H1 (cell line): Measurements from ENCODE around the gene BBS7. TPM values are rescaled to one million over a fixed set of nuclear protein-coding genes. Genes with fewer than 3 reads are reported as not detected.

Experiments
- CTCF ChIA-PET: fragments of 300-600 bp; sonication (Branson Sonifier 250); formaldehyde crosslinking; loops from one replicate; lab custom pipeline; 2021; ENCODE audit not compliant: partially characterized antibody; lab: Charles Lee
- POLR2A ChIA-PET: fragments of 300-600 bp; sonication (Branson Sonifier 250); formaldehyde crosslinking; loops from one replicate; lab custom pipeline; 2021; ENCODE audit warnings: inconsistent platforms; ENCODE audit not compliant: partially characterized antibody; lab: Charles Lee
- DNase-seq, 2 experiments: peaks; one replicate each; pipeline versions ENCODE4 v3.0.0 to v3.0.0-alpha.2; 2010 to 2022; ENCODE audit warnings: low spot score in 2 of 2, low read depth in 1 of 2, mixed read lengths in 1 of 2
- FAIRE-seq: peaks from 2 replicates; lab custom pipeline; 2011; peaks lifted over from hg19 to GRCh38; lab: Jason Lieb, UNC
- H2AFZ ChIP-seq: 2 replicates; pipeline ENCODE4 v1.8.1; 2012; ENCODE audit warnings: low read length, inconsistent platforms
- H2AK5ac ChIP-seq: 2 replicates; pipeline ENCODE4 v1.6.1; 2013; ENCODE audit warnings: low read depth, low read length
- H2BK120ac ChIP-seq: replicated peaks from 2 replicates; pipeline ENCODE3; 2013; ENCODE audit warnings: low read depth, low read length, inconsistent platforms
- H2BK12ac ChIP-seq: 2 replicates; pipeline ENCODE4 v1.6.1; 2013; ENCODE audit warnings: low read depth, low read length
- H2BK15ac ChIP-seq: 2 replicates; pipeline ENCODE4 v1.6.1; 2013; ENCODE audit warnings: low read length
- H2BK20ac ChIP-seq: 2 replicates; pipeline ENCODE4 v1.6.1; 2013; ENCODE audit warnings: low read length
- H2BK5ac ChIP-seq: 2 replicates; pipeline ENCODE4 v1.6.1; 2013; ENCODE audit warnings: low read depth, low read length
- H3K14ac ChIP-seq: 2 replicates; pipeline ENCODE4 v1.6.1; 2013; ENCODE audit warnings: inconsistent platforms; ENCODE audit not compliant: insufficient read length
- H3K18ac ChIP-seq: 2 replicates; pipeline ENCODE4 v1.6.1; 2013; ENCODE audit warnings: low read length; ENCODE audit errors: extremely low read depth
- H3K23ac ChIP-seq: 2 replicates; pipeline ENCODE4 v1.6.1; 2013; ENCODE audit warnings: inconsistent platforms; ENCODE audit not compliant: insufficient read length
- H3K23me2 ChIP-seq: 2 replicates; pipeline ENCODE4 v1.6.1; 2013; ENCODE audit warnings: low read depth, low read length
- H3K27ac ChIP-seq: 2 replicates; pipeline ENCODE4 v1.6.1; 2011; ENCODE audit warnings: low read depth, low read length, inconsistent platforms
- H3K27me3 ChIP-seq, 4 experiments: replicated peaks in 1 of 4; 1 replicate in 1 of 4; 2 replicates in 3 of 4; pipeline versions ENCODE4 v1.6.1 to v1.8.1; 2011 to 2013; ENCODE audit warnings: low read length in 3 of 4, mild to moderate bottlenecking in 3 of 4, inconsistent platforms in 2 of 4, mixed read lengths in 2 of 4, moderate library complexity in 1 of 4; ENCODE audit not compliant: control insufficient read depth in 3 of 4, insufficient read depth in 3 of 4; ENCODE audit errors: extremely low read depth in 1 of 4
- H3K36me3 ChIP-seq, 4 experiments: 2 replicates each; pipeline versions ENCODE4 v1.6.1 to v1.8.1; 2011 to 2013; ENCODE audit warnings: mild to moderate bottlenecking in 4 of 4, low read length in 3 of 4, moderate library complexity in 2 of 4, control low read depth in 1 of 4, inconsistent platforms in 1 of 4; ENCODE audit not compliant: insufficient read depth in 4 of 4, control insufficient read depth in 2 of 4
- H3K4ac ChIP-seq: replicated peaks from 2 replicates; pipeline ENCODE3; 2013; ENCODE audit warnings: low read length, low read depth, mixed read lengths, inconsistent platforms; ENCODE audit not compliant: insufficient read length
- H3K4me1 ChIP-seq, 4 experiments: replicated peaks in 1 of 4; 1 replicate in 1 of 4; 2 replicates in 3 of 4; pipeline versions ENCODE4 v1.6.1 to v1.8.1; 2011 to 2013; ENCODE audit warnings: low read length in 3 of 4, inconsistent platforms in 2 of 4, mixed read lengths in 1 of 4; ENCODE audit not compliant: insufficient read depth in 4 of 4, control insufficient read depth in 3 of 4
- H3K4me2 ChIP-seq, 2 experiments: 2 replicates each; pipeline versions ENCODE4 v1.6.1 to v1.8.1; 2011 to 2013; ENCODE audit warnings: low read depth in 2 of 2, low read length in 2 of 2, control low read depth in 1 of 2, inconsistent platforms in 1 of 2, mild to moderate bottlenecking in 1 of 2; ENCODE audit not compliant: insufficient read depth in 1 of 2
- H3K4me3 ChIP-seq, 4 experiments: fragments of 200-600, 300-600 bp in 1 of 4; sonication (generic), shearing (Covaris generic), sonication (Bioruptor Twin) in 1 of 4; 2 replicates each; pipeline versions ENCODE4 v1.5.1 to v1.8.1; 2011 to 2016; ENCODE audit warnings: low read length in 4 of 4, low read depth in 3 of 4, control low read depth in 2 of 4, inconsistent platforms in 2 of 4, mild to moderate bottlenecking in 2 of 4, mixed read lengths in 1 of 4, moderate library complexity in 1 of 4; ENCODE audit not compliant: insufficient read depth in 2 of 4; ENCODE audit errors: extremely low read depth in 1 of 4
- H3K56ac ChIP-seq: replicated peaks from 2 replicates; pipeline ENCODE3; 2013; ENCODE audit warnings: low read depth, mild to moderate bottlenecking, mixed read lengths, low read length, inconsistent platforms; ENCODE audit not compliant: insufficient read length
- H3K79me1 ChIP-seq: 2 replicates; pipeline ENCODE4 v1.6.1; 2013; ENCODE audit warnings: low read depth, low read length, control low read depth
- H3K79me2 ChIP-seq, 2 experiments: 2 replicates each; pipeline versions ENCODE4 v1.6.1 to v1.8.1; 2012 to 2013; ENCODE audit warnings: low read length in 2 of 2, mild to moderate bottlenecking in 2 of 2, inconsistent platforms in 1 of 2; ENCODE audit not compliant: insufficient read depth in 2 of 2, control insufficient read depth in 1 of 2
- H3K9ac ChIP-seq, 4 experiments: replicated peaks in 1 of 4; 1 replicate in 1 of 4; 2 replicates in 3 of 4; pipeline versions ENCODE4 v1.6.1 to v1.8.1; 2011 to 2013; ENCODE audit warnings: low read depth in 3 of 4, low read length in 3 of 4, control low read depth in 2 of 4, mild to moderate bottlenecking in 2 of 4, moderate library complexity in 2 of 4, inconsistent platforms in 1 of 4; ENCODE audit errors: extremely low read depth in 1 of 4
- H3K9me3 ChIP-seq, 2 experiments: 2 replicates each; pipeline versions ENCODE4 v1.6.1 to v1.8.1; 2012 to 2013; ENCODE audit warnings: mild to moderate bottlenecking in 2 of 2, moderate library complexity in 2 of 2, control low read depth in 1 of 2, inconsistent platforms in 1 of 2, low read depth in 1 of 2, low read length in 1 of 2, mixed read lengths in 1 of 2; ENCODE audit not compliant: insufficient read depth in 2 of 2
- H4K20me1 ChIP-seq, 2 experiments: replicated peaks in 1 of 2; 2 replicates each; pipeline versions ENCODE3 to v1.8.1; 2011 to 2013; ENCODE audit warnings: inconsistent platforms in 2 of 2, low read length in 2 of 2, mild to moderate bottlenecking in 1 of 2; ENCODE audit not compliant: insufficient read depth in 2 of 2, control insufficient read depth in 1 of 2
- H4K5ac ChIP-seq: 2 replicates; pipeline ENCODE4 v1.6.1; 2013; ENCODE audit warnings: low read length, low read depth, mixed read lengths, inconsistent platforms; ENCODE audit not compliant: insufficient read length
- H4K8ac ChIP-seq: 2 replicates; pipeline ENCODE4 v1.8.0; 2013; ENCODE audit warnings: mild to moderate bottlenecking, moderate library complexity, low read length, inconsistent platforms; ENCODE audit not compliant: insufficient read depth; ENCODE audit errors: extremely low read depth
- H4K91ac ChIP-seq: replicated peaks from 2 replicates; pipeline ENCODE3; 2013; ENCODE audit warnings: low read length, mixed read lengths, inconsistent platforms; ENCODE audit not compliant: insufficient read length
- ASH2L ChIP-seq: fragments of 200-600, 300-600 bp; sonication (generic); IDR thresholded peaks from one replicate; pipeline ENCODE4 v1.7.1; 2017; ENCODE audit warnings: low read length
- CBX8 ChIP-seq: fragments of 300-800, 300-1000 bp; sonication (generic); IDR thresholded peaks from 2 replicates; pipeline ENCODE4 v1.7.1; 2016; ENCODE audit warnings: low read depth, low read length, borderline replicate concordance
- CHD2 ChIP-seq: IDR thresholded peaks from 2 replicates; pipeline ENCODE4 v1.6.1; 2012; ENCODE audit warnings: low read length, improper control_type of control experiment
- EGR1 ChIP-seq: IDR thresholded peaks from 2 replicates; pipeline ENCODE4 v1.6.1; 2011; ENCODE audit warnings: low read depth, low read length, borderline replicate concordance
- FOSL1 ChIP-seq: IDR thresholded peaks from 2 replicates; pipeline ENCODE4 v1.6.1; 2011; ENCODE audit warnings: mild to moderate bottlenecking, low read depth, low read length, moderate library complexity; ENCODE audit not compliant: insufficient read depth
- JUND ChIP-seq: IDR thresholded peaks from 2 replicates; pipeline ENCODE4 v1.6.1; 2011; ENCODE audit warnings: mild to moderate bottlenecking, improper control_type of control experiment, low read length
- NANOG ChIP-seq: IDR thresholded peaks from 2 replicates; pipeline ENCODE4 v1.6.1; 2011; ENCODE audit warnings: low read length, low read depth, mild to moderate bottlenecking, inconsistent platforms; ENCODE audit not compliant: insufficient read depth, poor library complexity, severe bottlenecking
- RAD21 ChIP-seq, 2 experiments: IDR thresholded peaks in 1 of 2; conservative IDR thresholded peaks in 1 of 2; 2 replicates each; pipeline ENCODE4 v1.6.1; 2011; ENCODE audit warnings: low read depth in 2 of 2, low read length in 2 of 2, improper control_type of control experiment in 1 of 2, inconsistent platforms in 1 of 2, mild to moderate bottlenecking in 1 of 2, moderate library complexity in 1 of 2
- SIX5 ChIP-seq: IDR thresholded peaks from 2 replicates; pipeline ENCODE4 v1.6.1; 2011; ENCODE audit warnings: mild to moderate bottlenecking, low read depth, low read length
- TBP ChIP-seq: IDR thresholded peaks from 2 replicates; pipeline ENCODE4 v1.6.1; 2011; ENCODE audit warnings: low read depth, low read length, improper control_type of control experiment
- TCF12 ChIP-seq: IDR thresholded peaks from 2 replicates; pipeline ENCODE4 v1.6.1; 2011; ENCODE audit warnings: low read depth, mild to moderate bottlenecking, low read length
- YY1 ChIP-seq: IDR thresholded peaks from 2 replicates; pipeline ENCODE4 v1.6.1; 2011; ENCODE audit warnings: low read depth, mild to moderate bottlenecking, low read length
- WGBS, 2 experiments: shearing (Covaris generic) in 1 of 2; methylation state at CpG; one replicate each; pipeline versions ENCODE4 v1.1.6 to v1.1.7; 2013 to 2015; ENCODE audit warnings: low lambda C conversion rate in 2 of 2, mixed read lengths in 2 of 2, inconsistent platforms in 1 of 2, low coverage in 1 of 2, missing lambda C conversion rate in 1 of 2; ENCODE audit not compliant: insufficient replicate concordance in 2 of 2, insufficient coverage in 1 of 2, insufficient read length in 1 of 2; ENCODE audit errors: extremely low coverage in 1 of 2, missing lambda C conversion rate in 1 of 2; 5-methylcytosine and 5-hydroxymethylcytosine counted together
- polyA plus RNA-seq, 7 experiments: library from polyadenylated mRNA; depleted of rRNA in 3 of 7; stranded (reverse) in 5 of 7; unstranded in 2 of 7; fragments of >200 nt in 5 of 7; fragments of 200-250 nt in 2 of 7; gene quantifications; 1 replicate in 5 of 7; 2 replicates in 1 of 7; 4 replicates in 1 of 7; pipeline versions ENCODE4 v1.2.1 to v1.2.3, GENCODE V29; 2011 to 2013; ENCODE audit warnings: missing spikeins in 2 of 7, mixed read lengths in 2 of 7
- total RNA-seq: library from RNA; stranded (reverse); fragmentation: NEBNext Ultra II Directional; extraction: Animal tissue kit (Norgen Biotek cat#: 25700); gene quantifications from 2 replicates; pipeline ENCODE4 v1.2.1, GENCODE V29; 2021
- TF ChIP-seq, protein P1 (sequence below): IDR thresholded peaks from 2 replicates; pipeline ENCODE4 v1.6.1; 2011; ENCODE audit warnings: low read length, improper control_type of control experiment
- TF ChIP-seq, protein P2 (sequence below): IDR thresholded peaks from 2 replicates; pipeline ENCODE4 v1.6.1; 2012; ENCODE audit warnings: inconsistent platforms

Gene BBS7
- total and polyA plus RNA-seq, 2 of the 8 experiments (the other 6 are each of a cell fraction or from before 2014, with no cell fraction given), result 16.6 to 21.5 TPM

DNA sequence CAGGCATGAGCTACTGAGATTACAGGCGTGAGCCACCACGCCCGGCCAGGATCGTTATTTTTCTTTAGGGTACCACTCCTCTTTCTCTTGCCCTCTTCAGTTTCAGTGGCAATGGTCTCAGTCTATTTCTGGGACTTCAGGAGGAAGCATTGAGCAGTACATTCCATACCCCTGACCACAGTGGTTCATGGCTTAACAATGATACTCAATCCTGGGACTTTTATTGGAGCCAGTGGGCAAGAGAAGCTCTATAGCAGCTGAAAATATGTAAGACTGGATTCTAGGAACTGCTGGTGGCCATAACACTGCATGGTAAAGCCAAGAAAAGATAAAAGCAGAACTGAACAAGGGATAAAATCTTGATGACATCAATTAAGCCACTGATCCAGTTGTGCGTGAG is 40.8 kb downstream of the BBS7 start:
- H3K27me3 ChIP-seq, result no peaks in the 10 kb centered on the region
- no peaks in the 10 kb centered on the region for H3K79me2 ChIP-seq
- H3K27ac ChIP-seq, result no peak overlapping the region
- no peak overlapping the region for H4K91ac ChIP-seq
- no peaks in the 10 kb centered on the region for H3K4me1 ChIP-seq
- H2BK20ac ChIP-seq, result no peak overlapping the region
- H2BK120ac ChIP-seq, result no peak overlapping the region
- no peak overlapping the region for H4K5ac ChIP-seq
- no peaks in the 10 kb centered on the region for H3K79me1 ChIP-seq
- H3K18ac ChIP-seq, result no peak overlapping the region
- no peak overlapping the region for H4K8ac ChIP-seq
- no peak overlapping the region for H3K56ac ChIP-seq
- no peak overlapping the region for H2BK12ac ChIP-seq
- H3K23ac ChIP-seq, result no peak overlapping the region
- ChIA-PET POLR2A (interaction anchor here (1.0 to 1.9 kb wide), 4 partner anchors 9 to 28 kb away, joined by 3 to 6 read pairs (median 4); partner anchors contain the start of gene EXOSC9), CTCF (no interaction called here)
- H3K4me2 ChIP-seq, result no peak overlapping the region
- no peak overlapping the region for H3K4ac ChIP-seq
- no peak overlapping the region for H3K9ac ChIP-seq
- H2BK5ac ChIP-seq, result no peak overlapping the region
- H2AK5ac ChIP-seq, result no peak overlapping the region
- H3K14ac ChIP-seq, result no peak overlapping the region
- no peaks in the 10 kb centered on the region for H3K9me3 ChIP-seq
- no peaks in the 10 kb centered on the region for H4K20me1 ChIP-seq
- FAIRE-seq (no peak), DNase-seq (no peak)
- no peak overlapping the region for H3K4me3 ChIP-seq
- peaks cover 0 to 5% (median 2%) of the 10 kb centered on the region in 4 experiments; a peak in 2 of 8 replicates for H3K36me3 ChIP-seq
- H2BK15ac ChIP-seq, result no peak overlapping the region
- no peaks in the 10 kb centered on the region for H3K23me2 ChIP-seq
- no peak overlapping the region for H2AFZ ChIP-seq
- 79% methylated on average over 5 of the region's 5 CpGs; no CpG with 5 or more reads in 1 of the 2 experiments for WGBS, 2 experiments
- TF ChIP-seq, protein P1, sequence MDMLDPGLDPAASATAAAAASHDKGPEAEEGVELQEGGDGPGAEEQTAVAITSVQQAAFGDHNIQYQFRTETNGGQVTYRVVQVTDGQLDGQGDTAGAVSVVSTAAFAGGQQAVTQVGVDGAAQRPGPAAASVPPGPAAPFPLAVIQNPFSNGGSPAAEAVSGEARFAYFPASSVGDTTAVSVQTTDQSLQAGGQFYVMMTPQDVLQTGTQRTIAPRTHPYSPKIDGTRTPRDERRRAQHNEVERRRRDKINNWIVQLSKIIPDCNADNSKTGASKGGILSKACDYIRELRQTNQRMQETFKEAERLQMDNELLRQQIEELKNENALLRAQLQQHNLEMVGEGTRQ, result no peak
- TF ChIP-seq FOSL1 (no peak), EGR1 (no peak), ASH2L (no peak), NANOG (no peak), CHD2 (no peak), RAD21 (IDR thresholded peaks at IDR 0.05 in 1 of 2, conservative IDR thresholded peaks at IDR 0.05 in 1 of 2; ENCODE audit: low read depth in 2 of 2, low read length in 2 of 2) (no peak), SIX5 (no peak), CBX8 (no peak), TBP (no peak), YY1 (no peak), TCF12 (no peak), JUND (no peak)
- TF ChIP-seq, protein P2, sequence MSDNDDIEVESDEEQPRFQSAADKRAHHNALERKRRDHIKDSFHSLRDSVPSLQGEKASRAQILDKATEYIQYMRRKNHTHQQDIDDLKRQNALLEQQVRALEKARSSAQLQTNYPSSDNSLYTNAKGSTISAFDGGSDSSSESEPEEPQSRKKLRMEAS, result no peak
